Stimulated activated CD4-positive, alpha-beta T cell treated with anti-CD3 and anti-CD28 coated beads, Interleukin-1b, Interleukin-23, amount 100 ng/mL, for 24 hours (primary cell): ENCODE results near the gene GPR155.
"Not testable (repeated sequence)": the region's sequence is repeated elsewhere in the genome, so short reads cannot be mapped to it uniquely, and the experiment has no call there.

Experiments
- DNase-seq, 4 experiments: peaks; one replicate each; pipeline ENCODE4 v3.0.0-alpha.2; 2020; ENCODE audit warnings: low read depth in 4 of 4, low spot score in 1 of 4

GPR155 gene

DNA sequence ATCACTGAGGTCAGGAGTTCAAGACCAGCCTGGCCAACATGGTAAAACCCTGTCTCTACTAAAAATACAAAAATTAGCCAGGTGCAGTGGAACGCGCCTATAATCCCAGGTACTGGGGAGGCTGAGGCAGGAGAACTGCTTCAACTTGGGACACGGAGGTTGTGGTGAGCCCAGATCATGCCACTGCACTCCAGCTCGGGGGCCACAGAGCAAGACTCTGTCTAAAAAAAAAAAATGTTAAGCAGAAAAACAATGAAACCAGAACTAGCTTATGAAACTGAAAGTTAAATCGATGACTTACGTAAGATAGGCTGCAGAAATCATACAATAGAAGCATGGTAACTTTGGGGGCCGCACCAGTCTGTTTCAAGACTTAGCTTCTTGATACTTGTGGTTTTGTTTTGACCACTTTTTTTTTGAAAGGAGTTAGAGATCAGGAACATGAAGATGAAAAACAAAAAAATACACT is 6.2 kb upstream of the GPR155 start:
- peak in 2 of 4 experiments; percentile 14 to 42 for DNase-seq

DNA sequence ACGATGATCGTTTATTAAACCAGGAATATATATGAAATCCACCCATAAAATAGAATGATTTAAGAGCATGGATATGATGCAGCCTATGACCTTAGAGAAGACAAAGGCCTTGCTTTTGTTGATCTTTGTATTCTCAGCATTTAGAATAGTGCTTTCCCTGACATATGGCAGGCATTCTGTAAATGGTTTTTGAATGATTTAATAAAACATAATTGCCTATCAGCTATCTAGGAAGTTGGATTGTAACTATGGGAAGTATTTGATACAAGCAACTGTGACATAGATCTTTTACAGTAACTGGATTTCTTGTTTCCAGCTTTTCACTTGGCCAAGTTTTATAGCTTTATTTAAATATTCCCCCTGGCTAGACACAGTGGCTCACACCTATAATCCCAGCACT is 5.1 kb upstream of the GPR155 start:
- no peak for DNase-seq

DNA sequence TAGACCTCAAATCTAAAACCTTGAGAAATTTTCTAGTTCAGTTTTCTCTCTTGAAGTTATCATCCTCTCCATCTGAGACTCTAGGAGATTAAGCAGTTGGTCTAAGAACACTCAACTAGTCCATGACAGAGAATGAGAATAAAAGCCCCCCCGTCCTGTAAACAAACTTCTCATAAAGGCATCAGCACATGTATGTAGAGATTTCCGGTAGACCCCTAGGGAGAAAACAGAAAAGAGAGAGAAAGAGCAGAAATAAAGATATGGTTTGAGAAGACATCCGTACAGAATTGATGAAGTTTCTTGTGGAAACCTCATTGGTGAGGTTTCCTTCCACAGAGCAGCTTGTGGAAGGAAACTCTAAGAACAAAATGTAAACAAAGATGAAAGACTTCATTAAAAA is 3.2 kb upstream of the GPR155 start:
- DNase-seq, result no peak

DNA sequence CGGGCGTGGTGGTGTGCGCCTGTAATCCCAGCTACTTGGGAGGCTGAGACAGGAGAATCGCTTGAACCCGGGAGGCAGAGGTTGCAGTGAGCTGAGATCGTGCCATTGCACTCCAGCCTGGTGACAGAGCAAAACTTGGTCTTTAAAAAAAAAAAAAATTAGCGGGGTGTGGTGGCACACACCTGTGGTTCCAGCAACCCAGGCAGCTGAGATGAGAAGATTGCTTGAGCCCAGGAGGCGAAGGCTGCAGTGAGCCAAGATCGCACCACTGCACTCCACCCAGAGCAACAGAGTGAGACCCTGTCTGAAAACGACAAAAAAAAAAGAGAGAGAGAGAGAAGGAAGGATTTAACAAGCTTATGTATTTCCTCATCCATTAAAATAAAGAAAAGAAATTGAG is 2.7 kb upstream of the GPR155 start:
- DNase-seq, result not testable (repeated sequence)

DNA sequence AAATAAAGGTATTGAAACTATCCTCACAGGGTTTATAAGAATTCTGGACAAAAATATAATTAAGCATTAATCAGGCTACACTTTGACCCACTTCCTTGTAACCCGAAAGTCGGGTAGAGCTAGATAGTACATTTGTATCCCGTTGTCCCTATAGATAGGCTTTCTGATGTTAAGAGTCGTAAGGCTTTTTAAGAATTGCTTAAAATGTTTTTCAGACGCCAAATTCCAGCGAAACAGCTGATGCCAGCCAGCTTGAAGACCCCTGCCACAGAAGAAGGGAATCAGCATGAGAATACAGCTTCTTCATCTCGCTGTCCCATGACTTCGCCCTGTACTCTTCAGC is 962 bp upstream of the GPR155 start:
- no peak for DNase-seq

DNA sequence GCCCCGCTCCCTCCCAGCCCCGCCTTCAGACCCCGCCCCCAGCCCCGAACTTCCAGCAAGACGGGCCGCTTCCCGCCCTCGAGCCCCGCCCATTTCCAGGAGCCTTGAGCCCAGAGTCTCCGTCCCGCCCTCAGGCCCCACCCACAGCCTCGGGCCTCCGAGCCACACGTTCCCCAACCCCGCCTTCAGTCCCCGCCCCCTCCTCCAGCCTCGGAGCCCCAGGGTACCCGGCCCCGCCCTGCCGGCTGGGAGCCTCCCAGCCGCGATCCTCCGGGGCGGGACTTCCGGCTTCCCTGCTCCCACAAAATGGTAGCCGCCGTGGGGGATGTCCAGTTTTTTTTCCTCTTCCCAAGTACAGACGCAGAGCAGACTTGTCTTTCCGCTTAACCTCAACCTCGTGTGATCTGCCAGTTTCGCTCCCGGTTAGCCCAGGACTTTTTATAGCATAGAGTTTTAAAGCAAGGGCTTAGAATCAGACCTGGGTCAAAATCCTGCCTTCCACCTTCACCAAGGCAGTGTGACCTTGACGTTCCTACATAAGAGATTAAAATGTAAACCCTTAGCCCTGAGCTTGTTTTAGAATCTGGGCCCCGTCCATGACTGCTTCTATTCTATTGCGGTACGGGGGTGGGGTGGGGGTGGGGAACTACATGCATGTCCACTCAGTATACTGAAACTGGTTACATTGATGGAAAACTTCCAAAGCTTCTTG is 435 bp upstream of the GPR155 start:
- peak; percentile 97 to 100 (median 99) for DNase-seq

DNA sequence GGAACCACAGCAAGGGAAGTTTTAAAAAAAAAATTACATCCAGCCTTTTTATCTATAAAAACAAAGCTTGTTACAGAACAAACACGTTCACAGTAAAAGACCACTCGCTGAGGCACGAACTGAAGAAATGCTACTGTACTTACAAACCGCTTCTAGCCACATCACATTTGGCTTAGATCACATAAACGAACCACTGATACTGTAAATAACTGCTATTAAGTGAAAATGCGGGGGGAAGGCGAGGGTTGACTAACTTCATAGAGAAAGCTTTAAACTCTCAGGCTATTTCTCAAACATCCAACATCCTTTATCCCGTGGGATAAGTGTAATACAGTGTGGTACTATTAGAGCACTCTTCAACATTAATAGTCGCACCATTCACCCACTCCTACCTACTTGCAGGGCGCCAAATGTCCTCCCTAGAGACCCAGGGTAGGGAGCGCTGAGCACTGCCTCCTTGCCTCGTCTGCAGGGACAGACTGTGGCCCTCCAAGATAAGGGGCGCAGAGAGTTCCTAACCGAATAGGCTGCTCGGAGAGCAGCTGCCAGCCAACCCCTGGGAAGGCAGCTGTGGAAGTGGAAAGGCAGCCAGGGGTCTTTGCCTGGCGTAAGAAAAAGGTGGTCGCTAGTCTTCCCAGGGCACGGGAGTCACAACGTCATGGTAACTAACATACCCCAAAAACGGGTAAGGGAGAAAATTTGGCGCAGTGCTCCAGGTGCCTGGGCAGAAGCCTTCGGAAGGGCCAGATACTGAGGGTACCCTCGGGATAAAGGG is 854 bp downstream of the GPR155 start:
- DNase-seq, result no peak

DNA sequence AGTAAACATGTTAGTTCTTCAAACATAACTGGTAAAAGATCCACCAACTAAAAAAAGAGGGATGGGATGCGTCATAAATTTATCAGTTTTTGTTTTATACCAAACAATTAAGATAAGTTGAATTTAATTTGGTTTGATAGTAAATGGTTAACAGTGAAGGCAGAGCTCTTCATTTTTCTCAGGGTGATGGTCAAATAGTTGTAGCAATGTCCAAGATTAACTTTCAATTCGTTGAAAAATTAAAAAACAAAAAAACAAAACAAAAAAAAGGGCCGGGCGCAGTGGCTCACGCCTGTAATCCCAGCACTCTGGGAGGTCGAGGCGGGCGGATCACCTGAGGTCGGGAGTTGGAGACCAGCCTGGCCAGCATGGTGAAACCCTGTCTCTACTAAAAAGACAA is 1.8 kb downstream of the GPR155 start:
- DNase-seq, result not testable (repeated sequence)

DNA sequence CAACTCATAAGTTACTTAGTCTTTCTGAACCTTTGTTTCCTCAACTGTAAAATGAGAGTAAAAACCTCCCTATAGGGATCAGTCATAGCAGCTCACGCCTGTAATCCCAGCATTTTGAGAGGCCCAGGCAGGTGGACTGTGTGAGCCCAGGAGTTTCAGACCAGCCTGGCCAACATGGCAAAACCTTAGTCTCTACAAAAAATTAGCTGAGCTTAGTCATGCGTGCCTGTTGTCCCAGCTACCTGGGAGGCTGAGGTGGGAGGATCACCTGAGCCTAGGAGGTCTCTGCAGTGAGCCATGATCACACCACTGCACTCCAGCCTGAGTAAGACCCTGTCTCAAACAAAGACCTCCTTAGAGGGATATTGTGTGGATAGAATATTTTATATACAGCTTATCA is 2.3 kb downstream of the GPR155 start:
- no peak for DNase-seq

DNA sequence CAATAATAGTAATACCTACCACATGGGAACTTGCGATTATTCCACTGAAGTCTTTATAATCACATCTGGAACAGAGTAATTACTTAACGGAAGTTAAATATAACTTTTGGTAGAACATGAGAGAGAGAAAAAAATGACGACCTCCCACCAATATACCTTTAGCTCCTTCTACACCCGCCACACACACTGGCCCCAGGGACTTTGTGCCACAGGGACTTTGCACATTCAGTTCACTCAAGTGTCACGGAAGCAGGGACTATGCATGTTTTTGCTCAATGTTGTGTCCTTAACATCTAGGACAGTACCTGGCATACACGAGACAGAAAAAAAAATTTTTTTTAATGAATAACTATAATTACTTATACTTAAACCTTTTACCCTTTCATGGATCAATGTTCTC is 4.0 kb downstream of the GPR155 start:
- no peak for DNase-seq

DNA sequence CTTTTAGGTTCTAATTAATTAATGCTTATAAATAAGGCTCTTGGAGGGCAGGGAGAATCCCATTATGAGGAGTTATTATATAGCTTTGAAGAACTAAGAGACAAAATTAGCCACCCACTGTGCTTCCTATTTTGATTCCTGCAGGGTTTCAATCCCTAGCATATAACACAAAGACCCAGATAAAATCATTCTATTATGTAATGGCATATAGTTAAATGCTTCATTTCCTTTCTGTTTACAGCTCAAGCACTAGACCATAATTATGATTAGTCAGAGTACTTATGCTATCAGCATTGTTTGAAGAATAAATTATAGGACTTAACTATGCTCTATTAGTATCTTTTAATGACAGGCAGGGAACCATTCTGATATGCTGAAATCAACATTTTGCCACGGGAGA is 9.1 kb downstream of the GPR155 start:
- DNase-seq, result no peak

DNA sequence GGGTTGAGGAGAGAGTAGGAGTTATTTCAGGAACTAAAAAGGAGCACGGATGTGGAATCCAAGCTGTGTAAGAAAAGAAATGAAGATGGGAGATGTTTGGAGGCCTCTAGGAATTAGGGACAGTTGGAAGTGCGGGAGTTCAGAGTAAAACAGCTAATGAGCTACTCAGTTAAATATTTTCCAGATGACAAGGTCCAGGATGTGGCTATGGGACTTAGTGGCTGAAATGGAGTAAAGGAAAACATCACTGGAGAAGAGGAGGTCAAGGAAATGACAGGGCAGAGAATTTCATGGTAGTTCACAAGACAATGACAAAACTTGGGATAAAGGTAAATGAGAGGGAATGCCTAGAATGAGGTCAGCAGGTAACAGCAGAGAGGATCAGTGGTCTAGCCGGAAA is 13.0 kb downstream of the GPR155 start:
- DNase-seq, result no peak

DNA sequence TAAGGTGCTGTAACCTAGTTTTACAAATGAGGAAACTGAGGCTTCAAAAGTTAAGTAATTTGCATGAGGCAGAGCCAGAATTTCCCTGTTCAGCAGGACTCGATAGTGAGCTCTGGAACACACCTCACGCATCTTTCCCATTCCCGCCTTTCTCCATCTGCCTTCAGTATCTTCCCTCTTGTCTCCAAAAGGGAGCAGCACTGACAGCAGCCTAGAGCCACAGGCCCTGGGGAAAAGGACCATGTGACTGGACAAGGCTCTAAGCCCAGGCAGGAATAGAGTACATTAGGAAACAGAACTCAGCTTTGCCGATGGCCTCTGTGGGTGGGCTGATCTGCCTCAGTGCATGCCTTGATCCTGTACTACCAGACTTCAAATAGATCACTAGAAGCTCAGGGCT is 21.5 kb downstream of the GPR155 start:
- DNase-seq, result no peak

DNA sequence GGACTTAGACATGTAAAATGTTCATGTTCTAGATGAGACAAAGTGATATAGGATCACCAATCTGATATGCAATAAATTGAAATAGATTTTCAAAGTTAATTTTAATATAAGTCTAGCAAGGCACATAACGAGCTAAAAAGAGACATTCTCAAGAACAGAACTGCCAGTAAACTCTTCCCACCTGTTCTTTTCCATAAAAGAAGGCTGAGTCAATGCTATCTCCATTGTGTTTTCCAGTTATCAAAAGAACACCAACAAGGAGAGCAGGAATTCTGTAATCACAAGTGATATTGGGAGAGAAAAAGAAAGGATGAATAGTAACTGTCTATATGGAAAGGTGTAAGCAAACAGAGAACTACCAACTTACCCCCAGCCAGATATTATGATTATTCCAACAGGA is 25.6 kb downstream of the GPR155 start:
- DNase-seq, result no peak

DNA sequence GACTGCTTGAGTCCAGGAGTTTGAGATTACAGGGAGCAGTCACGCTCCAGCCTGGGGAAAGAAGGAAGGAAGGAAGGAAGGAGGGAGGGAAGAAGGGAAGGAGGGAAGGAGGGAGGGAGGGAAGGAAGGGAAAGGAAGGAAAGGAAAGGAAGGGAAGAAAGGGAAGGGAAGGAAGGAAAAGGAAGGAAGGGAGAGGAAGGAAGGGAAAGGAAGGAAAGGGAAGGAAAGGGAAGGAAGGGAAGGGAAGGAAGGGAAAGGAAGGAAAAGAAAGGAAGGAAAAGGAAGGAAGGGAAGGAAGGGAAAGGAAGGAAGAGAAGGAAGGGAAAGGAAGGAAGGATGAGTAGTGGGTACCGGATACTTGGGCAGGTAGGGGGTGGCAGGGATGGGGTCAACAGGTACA is 32.3 kb downstream of the GPR155 start:
- no peak for DNase-seq

DNA sequence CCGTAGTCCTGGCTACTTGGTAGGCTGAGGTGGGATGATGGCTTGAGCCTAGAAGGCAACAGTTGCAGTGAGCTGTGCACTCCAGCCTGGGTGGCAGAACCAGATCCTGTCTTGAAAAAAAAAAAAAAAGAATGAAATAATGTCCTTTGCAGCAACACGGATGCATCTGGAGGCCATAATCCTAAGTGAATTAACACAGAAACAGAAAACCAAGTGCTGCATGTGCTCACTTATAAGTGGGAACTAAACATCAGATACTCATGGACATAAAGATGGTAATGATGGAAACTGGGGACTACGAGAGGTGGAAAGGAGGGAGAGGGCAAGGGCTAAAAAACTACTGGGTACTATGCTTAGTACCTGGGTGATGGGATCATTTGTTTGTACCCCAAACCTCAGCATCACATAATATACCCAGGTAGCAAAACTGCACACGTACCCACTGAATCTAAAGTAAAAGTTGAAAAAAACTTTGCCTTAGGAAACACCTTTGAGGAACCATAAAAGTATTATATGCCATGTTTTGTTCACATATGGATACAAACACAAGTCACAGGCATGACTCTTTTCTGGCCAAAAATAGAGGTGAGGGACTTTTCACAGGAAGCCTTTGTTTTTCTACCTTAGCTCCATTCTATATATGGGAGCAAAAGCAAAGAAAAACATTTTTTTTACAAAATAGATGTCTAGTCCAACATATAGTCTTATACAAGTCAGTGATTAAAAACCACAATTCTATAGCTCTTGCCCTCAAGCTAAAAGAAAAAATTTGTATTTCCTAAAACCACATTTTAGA is 36.6 kb downstream of the GPR155 start:
- no peak for DNase-seq

DNA sequence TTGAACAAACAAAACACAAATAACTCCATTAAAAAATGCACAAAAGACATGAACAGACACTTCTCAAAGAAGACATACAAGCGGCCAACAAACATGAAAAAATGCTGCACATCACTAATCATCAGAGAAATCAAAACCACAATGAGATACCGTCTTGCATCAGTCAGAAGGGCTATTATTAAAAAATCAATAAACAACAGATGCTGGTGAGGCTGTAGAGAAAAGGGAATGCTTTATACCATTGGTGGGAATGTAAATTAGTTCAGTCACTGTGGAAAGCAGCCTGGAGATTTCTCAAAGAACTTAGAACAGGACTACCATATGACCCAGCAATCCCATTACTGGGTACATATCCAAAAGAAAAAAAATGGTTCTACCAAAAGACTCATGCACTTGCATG is 37.8 kb downstream of the GPR155 start:
- no peak for DNase-seq

DNA sequence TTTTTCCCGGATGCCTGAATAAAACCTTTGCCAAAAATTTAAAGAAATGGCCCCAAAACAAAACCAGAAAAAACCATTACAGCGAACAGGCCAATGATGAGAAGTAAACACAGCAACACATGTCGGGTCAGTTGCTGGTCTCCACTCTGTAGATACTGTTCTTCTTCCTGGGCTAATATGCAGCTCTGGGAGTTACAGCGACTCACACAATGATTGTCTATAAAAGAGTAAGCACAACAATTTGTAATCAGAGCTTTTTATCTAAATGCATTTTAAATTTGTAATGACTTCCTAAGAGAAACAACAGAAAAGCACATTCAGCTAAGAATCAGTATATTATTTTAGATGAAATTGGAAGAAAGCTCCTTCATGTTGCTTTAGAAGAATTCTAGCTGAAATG is 40.3 kb downstream of the GPR155 start:
- no peak for DNase-seq

DNA sequence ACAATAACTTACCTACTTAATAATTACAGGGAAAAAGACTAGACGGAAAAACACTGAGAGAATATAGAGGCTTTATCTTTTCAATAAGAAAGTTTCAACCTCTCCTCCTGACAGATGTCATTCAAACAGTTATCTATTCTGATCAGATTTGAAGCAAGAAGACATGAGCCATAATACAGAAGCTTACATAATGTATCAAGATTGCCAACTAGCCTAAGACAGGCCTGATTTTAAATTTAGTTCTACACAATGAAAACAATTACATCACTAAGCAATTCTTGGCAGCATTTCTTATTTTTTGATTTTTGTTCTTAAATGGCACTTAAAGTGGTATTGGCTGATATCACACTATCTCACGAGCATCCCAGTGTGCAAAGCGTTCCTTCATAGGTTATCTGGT is 41.6 kb downstream of the GPR155 start:
- DNase-seq, result no peak

DNA sequence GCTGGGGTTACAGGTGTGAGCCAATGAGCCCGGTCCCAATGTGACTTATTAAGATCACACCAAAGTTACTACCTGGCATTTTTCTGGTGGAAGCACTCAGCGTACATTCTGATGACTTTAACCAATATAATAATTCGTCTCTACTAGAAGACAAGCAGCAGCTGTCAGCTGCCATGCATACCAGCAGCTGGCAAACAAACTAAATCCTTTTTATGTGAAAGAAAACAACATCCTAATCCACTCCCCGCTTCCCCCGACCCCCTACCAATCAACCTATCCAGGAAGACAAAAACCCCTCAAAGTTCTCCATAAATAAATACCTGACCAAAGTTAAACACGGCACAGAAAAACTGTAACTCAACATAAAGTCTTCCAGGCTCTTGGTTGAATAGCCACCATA is 42.1 kb downstream of the GPR155 start:
- no peak for DNase-seq

DNA sequence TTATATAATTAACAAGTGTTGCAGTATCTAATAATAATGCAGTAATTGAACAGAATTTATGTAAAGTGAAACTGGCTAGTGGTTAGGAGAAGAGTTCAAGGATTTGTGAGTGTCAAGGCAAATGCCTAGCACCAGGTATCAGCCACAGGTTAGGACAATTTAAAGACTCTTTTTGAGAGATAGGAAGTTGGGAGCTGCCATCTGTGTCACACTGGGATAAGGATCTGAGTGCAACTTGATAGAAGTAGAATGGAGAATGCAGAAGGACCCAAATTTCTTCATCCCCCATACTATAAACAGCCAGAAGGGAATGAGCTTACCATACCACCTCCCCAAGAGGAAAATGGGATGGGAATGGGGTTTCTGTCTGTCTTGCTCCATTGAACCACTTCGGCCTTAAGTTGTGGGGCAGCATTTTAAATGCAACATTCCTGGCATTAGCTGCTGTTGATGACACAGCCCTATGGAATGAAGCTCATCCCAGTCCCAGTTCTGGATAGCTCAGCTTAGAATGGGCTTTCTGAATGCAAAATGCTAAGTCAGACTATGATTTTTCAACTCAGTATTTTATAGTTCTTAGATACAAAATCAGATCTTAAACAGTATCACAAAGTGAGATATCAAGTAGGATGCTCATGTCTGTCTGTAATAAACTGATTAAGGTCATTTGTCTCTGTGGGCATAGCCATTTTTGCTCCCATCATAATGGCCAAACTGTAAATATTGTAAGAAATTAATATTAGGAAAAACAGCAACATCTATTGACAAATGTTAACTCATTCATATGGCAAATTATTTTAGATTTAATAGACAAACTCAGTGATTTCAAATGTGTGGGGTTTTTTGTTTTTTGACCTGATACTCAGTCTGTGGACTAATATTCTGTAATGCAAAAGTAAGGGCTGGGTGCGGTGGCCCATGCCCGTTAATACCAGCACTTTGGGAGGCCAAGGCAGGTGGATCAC is 44.0 kb downstream of the GPR155 start:
- no peak for DNase-seq
